ENCODE data around the gene FADS2. TPM values are rescaled to one million over a fixed set of nuclear protein-coding genes. Genes with fewer than 3 reads are reported as not detected.

Gene FADS2
- total and polyA plus RNA-seq, 2 experiments from 2014 or later: 124 to 392 TPM

DNA sequence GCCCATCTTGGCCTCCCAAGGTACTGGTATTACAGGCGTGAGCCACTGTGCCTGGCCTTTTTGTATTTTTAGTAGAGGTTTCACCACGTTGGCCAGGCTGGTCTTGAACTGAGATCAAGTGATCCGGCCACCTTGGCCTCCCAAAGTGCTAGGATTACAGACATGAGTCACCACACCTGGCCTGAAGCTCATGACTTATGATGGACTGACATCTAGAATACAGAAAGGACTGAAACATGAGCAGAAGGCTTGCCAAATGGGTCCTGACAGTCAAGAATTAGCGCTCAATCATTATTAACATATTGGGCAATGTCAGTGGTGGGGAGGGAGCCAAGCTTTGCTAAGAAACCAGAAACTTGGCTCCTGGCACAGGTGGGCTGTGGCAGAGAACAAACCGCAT lies 16.3 kb upstream of the FADS2 start:
- Histone ChIP-seq H3F3A (replicated peaks; ENCODE audit: low read depth) (peaks cover 9% of the 10 kb centered on the region), H3K4me2 (no peak overlapping the region), H3K36me3 (ENCODE audit: insufficient read depth) (peaks cover 42% of the 10 kb centered on the region), H3K27ac (ENCODE audit: low read depth) (no peak overlapping the region), H3K4me3 (no peak overlapping the region), H2AFZ (no peak overlapping the region), H3K4me1 (ENCODE audit: insufficient read depth) (no peaks in the 10 kb centered on the region), H3K79me2 (replicated peaks; ENCODE audit: insufficient read depth) (peaks cover 23% of the 10 kb centered on the region), H4K20me1 (replicated peaks; ENCODE audit: insufficient read depth) (peaks cover 7% of the 10 kb centered on the region), H3K27me3 (ENCODE audit: insufficient read depth) (no peaks in the 10 kb centered on the region), H3K9me2 (ENCODE audit: insufficient read depth) (peaks cover 5% of the 10 kb centered on the region; the same call in 1 of the 2 replicates)
- H3K4me1 Mint-ChIP-seq: peaks cover 9% of the 10 kb centered on the region
- peaks cover 18% of the 10 kb centered on the region for H3K27me3 Mint-ChIP-seq (ENCODE audit: insufficient read depth, low read depth, poor library complexity)
- DNase-seq (ENCODE audit: low spot score) (no peak), ATAC-seq (no peak)
- TF ChIP-seq, protein P1, sequence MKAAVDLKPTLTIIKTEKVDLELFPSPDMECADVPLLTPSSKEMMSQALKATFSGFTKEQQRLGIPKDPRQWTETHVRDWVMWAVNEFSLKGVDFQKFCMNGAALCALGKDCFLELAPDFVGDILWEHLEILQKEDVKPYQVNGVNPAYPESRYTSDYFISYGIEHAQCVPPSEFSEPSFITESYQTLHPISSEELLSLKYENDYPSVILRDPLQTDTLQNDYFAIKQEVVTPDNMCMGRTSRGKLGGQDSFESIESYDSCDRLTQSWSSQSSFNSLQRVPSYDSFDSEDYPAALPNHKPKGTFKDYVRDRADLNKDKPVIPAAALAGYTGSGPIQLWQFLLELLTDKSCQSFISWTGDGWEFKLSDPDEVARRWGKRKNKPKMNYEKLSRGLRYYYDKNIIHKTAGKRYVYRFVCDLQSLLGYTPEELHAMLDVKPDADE (IDR thresholded peaks at IDR 0.05): no peak
- TF ChIP-seq JUNB (IDR thresholded peaks at IDR 0.05; ENCODE audit: unreplicated experiment) (no peak), ZNF331 (CRISPR knock-in tag; IDR thresholded peaks at IDR 0.05; ENCODE audit: low read depth) (no peak), NANOG (IDR thresholded peaks at IDR 0.05; ENCODE audit: borderline replicate concordance) (no peak), EZH2phosphoT487 (IDR thresholded peaks at IDR 0.05; ENCODE audit: unreplicated experiment) (no peak), REST (IDR thresholded peaks at IDR 0.05; ENCODE audit: unreplicated experiment) (no peak), POLR2AphosphoS5 (IDR thresholded peaks at IDR 0.05; ENCODE audit: low read depth) (no peak), EZH2 (IDR thresholded peaks at IDR 0.05; ENCODE audit: low read depth, unreplicated experiment) (no peak), ZNF462 (CRISPR knock-in tag; IDR thresholded peaks at IDR 0.05) (no peak), STAT1 (IDR thresholded peaks at IDR 0.05; ENCODE audit: unreplicated experiment) (no peak), CREB1 (CRISPR knock-in tag; IDR thresholded peaks at IDR 0.05; ENCODE audit: low read depth) (no peak), ZNF114 (CRISPR knock-in tag; IDR thresholded peaks at IDR 0.05) (no peak), CTCF (conservative IDR thresholded peaks at IDR 0.05; ENCODE audit: low read depth in 2 of 2) (no peak)
- no peak overlapping the region for H3K27ac Mint-ChIP-seq
- H3K4me3 Mint-ChIP-seq: no peak overlapping the region
- no peaks in the 10 kb centered on the region; the same call in 2 of the 3 replicates for H3K9me3 Mint-ChIP-seq
- peaks cover 81% of the 10 kb centered on the region for H3K36me3 Mint-ChIP-seq (ENCODE audit: low read depth)
